Skeletal muscle tissue (tissue), 4 donors: ENCODE results near the gene GTF3C5. TPM values are rescaled to one million over a fixed set of nuclear protein-coding genes. Genes with fewer than 3 reads are reported as not detected.
A peak's percentile ranks its signal among the peaks of the same experiment; 100 is the strongest.

Experiments
- H3K27ac ChIP-seq: one replicate; pipeline ENCODE4 v1.7.0; 2013; ENCODE audit warnings: mild to moderate bottlenecking, low read depth, low read length, inconsistent platforms
- H3K27me3 ChIP-seq, 3 donors: one replicate each; pipeline ENCODE4 v1.7.0; 2013; ENCODE audit warnings: low read length in 3 of 3; ENCODE audit not compliant: control insufficient read depth in 3 of 3, insufficient read depth in 3 of 3
- H3K36me3 ChIP-seq, 3 donors: one replicate each; pipeline ENCODE4 v1.7.0; 2013; ENCODE audit warnings: low read length in 3 of 3; ENCODE audit not compliant: control insufficient read depth in 3 of 3, insufficient read depth in 3 of 3
- H3K4me1 ChIP-seq, 3 donors: one replicate each; pipeline ENCODE4 v1.7.0; 2013; ENCODE audit warnings: low read length in 3 of 3, mild to moderate bottlenecking in 3 of 3; ENCODE audit not compliant: control insufficient read depth in 3 of 3, insufficient read depth in 3 of 3
- H3K4me3 ChIP-seq, 3 donors: one replicate each; pipeline ENCODE4 v1.7.0; 2013; ENCODE audit warnings: low read length in 3 of 3
- H3K9ac ChIP-seq, 3 donors: one replicate each; pipeline ENCODE4 v1.7.0; 2013; ENCODE audit warnings: low read length in 3 of 3, mild to moderate bottlenecking in 3 of 3, moderate library complexity in 2 of 3, low read depth in 1 of 3
- H3K9me3 ChIP-seq, 3 donors: one replicate each; pipeline ENCODE4 v1.7.0; 2013; ENCODE audit warnings: low read length in 3 of 3; ENCODE audit not compliant: control insufficient read depth in 3 of 3
- total RNA-seq: library from RNA; depleted of rRNA; stranded (reverse); fragments of >200 nt; gene quantifications from one replicate; pipeline ENCODE4 v1.2.3, GENCODE V29; 2014
- donor health status: Osteomylitis.

The GTF3C5 gene
- total RNA-seq, 1 donor from 2014 or later, result 28.2 TPM

- Histone ChIP-seq H3K4me3 (no peak overlapping the region), H3K9me3 (no peaks in the 10 kb centered on the region), H3K9ac (no peak overlapping the region), H3K27me3 (no peaks in the 10 kb centered on the region), H3K27ac (no peak overlapping the region), H3K4me1 (peaks cover 5 to 15% (median 8%) of the 10 kb centered on the region in 3 donors), H3K36me3 (peaks cover 37 to 52% (median 45%) of the 10 kb centered on the region in 3 donors)
These were observed 11.9 kb downstream of the GTF3C5 start for GRCh38 chr9:133042676-133043075.

GRCh38 chr9:133043449-133044035, 12.7 kb downstream of the GTF3C5 start:
- Histone ChIP-seq H3K4me3 (no peak overlapping the region), H3K27ac (no peak overlapping the region), H3K4me1 (peaks cover 5 to 15% (median 8%) of the 10 kb centered on the region in 3 donors), H3K36me3 (peaks cover 39 to 55% (median 45%) of the 10 kb centered on the region in 3 donors), H3K27me3 (no peaks in the 10 kb centered on the region), H3K9me3 (no peaks in the 10 kb centered on the region), H3K9ac (no peak overlapping the region)

- no peaks in the 10 kb centered on the region for H3K9me3 ChIP-seq
- H3K36me3 ChIP-seq, result peaks cover 39 to 60% (median 46%) of the 10 kb centered on the region in 3 donors
- no peaks in the 10 kb centered on the region for H3K27me3 ChIP-seq
- H3K4me1 ChIP-seq, result peaks cover 5 to 15% (median 8%) of the 10 kb centered on the region in 3 donors
- H3K27ac ChIP-seq, result no peak overlapping the region
- H3K4me3 ChIP-seq, result no peak overlapping the region
- peak overlapping the region in 1 of 3 donors; percentile 45 for H3K9ac ChIP-seq
These were observed 13.3 kb downstream of the GTF3C5 start for GRCh38 chr9:133044125-133044524.

GRCh38 chr9:133044661-133045060, 13.9 kb downstream of the GTF3C5 start:
- peaks cover 39 to 60% (median 52%) of the 10 kb centered on the region in 3 donors for H3K36me3 ChIP-seq
- no peak overlapping the region for H3K4me3 ChIP-seq
- H3K9ac ChIP-seq, result peak overlapping the region in 1 of 3 donors; percentile 45
- H3K9me3 ChIP-seq, result no peaks in the 10 kb centered on the region
- no peaks in the 10 kb centered on the region for H3K27me3 ChIP-seq
- no peak overlapping the region for H3K27ac ChIP-seq
- peaks cover 5 to 15% (median 8%) of the 10 kb centered on the region in 3 donors for H3K4me1 ChIP-seq

GRCh38 chr9:133045132-133045531, 14.3 kb downstream of the GTF3C5 start:
- H3K4me1 ChIP-seq, result peaks cover 5 to 10% (median 5%) of the 10 kb centered on the region in 3 donors
- H3K9ac ChIP-seq, result no peak overlapping the region
- no peaks in the 10 kb centered on the region for H3K9me3 ChIP-seq
- H3K4me3 ChIP-seq, result no peak overlapping the region
- no peak overlapping the region for H3K27ac ChIP-seq
- peaks cover 43 to 64% (median 56%) of the 10 kb centered on the region in 3 donors for H3K36me3 ChIP-seq
- no peaks in the 10 kb centered on the region for H3K27me3 ChIP-seq

GRCh38 chr9:133046196-133046899, 15.6 kb downstream of the GTF3C5 start:
- H3K9me3 ChIP-seq, result no peaks in the 10 kb centered on the region
- H3K9ac ChIP-seq, result no peak overlapping the region
- no peak overlapping the region for H3K4me3 ChIP-seq
- no peak overlapping the region for H3K27ac ChIP-seq
- H3K27me3 ChIP-seq, result no peaks in the 10 kb centered on the region
- peaks cover 48 to 76% (median 64%) of the 10 kb centered on the region in 3 donors for H3K36me3 ChIP-seq
- H3K4me1 ChIP-seq, result peaks cover 0 to 5% (median 0%) of the 10 kb centered on the region in 3 donors

- H3K4me1 ChIP-seq, result peaks cover 0 to 5% (median 0%) of the 10 kb centered on the region in 3 donors
- no peak overlapping the region for H3K27ac ChIP-seq
- H3K9me3 ChIP-seq, result no peaks in the 10 kb centered on the region
- H3K36me3 ChIP-seq, result peaks cover 53 to 80% (median 70%) of the 10 kb centered on the region in 3 donors
- H3K9ac ChIP-seq, result no peak overlapping the region
- no peak overlapping the region for H3K4me3 ChIP-seq
- no peaks in the 10 kb centered on the region for H3K27me3 ChIP-seq
These were observed 16.1 kb downstream of the GTF3C5 start for GRCh38 chr9:133046900-133047295.

GRCh38 chr9:133048595-133048994, 17.8 kb downstream of the GTF3C5 start:
- no peak overlapping the region for H3K4me3 ChIP-seq
- no peak overlapping the region for H3K27ac ChIP-seq
- peaks cover 43 to 74% (median 58%) of the 10 kb centered on the region in 3 donors for H3K36me3 ChIP-seq
- peaks cover 0 to 5% (median 0%) of the 10 kb centered on the region in 3 donors for H3K4me1 ChIP-seq
- no peak overlapping the region for H3K9ac ChIP-seq
- no peaks in the 10 kb centered on the region for H3K9me3 ChIP-seq
- no peaks in the 10 kb centered on the region for H3K27me3 ChIP-seq

GRCh38 chr9:133049043-133049442, 18.2 kb downstream of the GTF3C5 start:
- Histone ChIP-seq H3K36me3 (peaks cover 42 to 73% (median 59%) of the 10 kb centered on the region in 3 donors), H3K27me3 (no peaks in the 10 kb centered on the region), H3K9ac (no peak overlapping the region), H3K9me3 (no peaks in the 10 kb centered on the region), H3K4me1 (peaks cover 0 to 6% (median 1%) of the 10 kb centered on the region in 3 donors), H3K4me3 (no peak overlapping the region), H3K27ac (no peak overlapping the region)

GRCh38 chr9:133050142-133050541, 19.3 kb downstream of the GTF3C5 start:
- Histone ChIP-seq H3K9me3 (no peaks in the 10 kb centered on the region), H3K4me1 (peaks cover 6 to 12% (median 12%) of the 10 kb centered on the region in 3 donors), H3K36me3 (peaks cover 32 to 68% (median 56%) of the 10 kb centered on the region in 3 donors), H3K9ac (no peak overlapping the region), H3K27ac (no peak overlapping the region), H3K27me3 (no peaks in the 10 kb centered on the region), H3K4me3 (no peak overlapping the region)
